ENCODE data around the gene KDM2B. TPM values are rescaled to one million over a fixed set of nuclear protein-coding genes. Genes with fewer than 3 reads are reported as not detected.

The KDM2B gene
- total RNA-seq, 2 experiments from 2014 or later: 76.1 to 76.6 TPM

- CTCF ChIA-PET: interaction anchor here (1.3 to 1.8 kb wide), 4 partner anchors 17 to 133 kb away, joined by 3 to 6 read pairs (median 5); no protein-coding TSS in a partner anchor
- Mint-ChIP-seq H3K36me3 (ENCODE audit: low read depth) (peaks cover 35% of the 10 kb centered on the region), H3K27me3 (ENCODE audit: low read depth) (no peaks in the 10 kb centered on the region), H3K4me3 (peak overlapping the region; percentile 36), H3K4me1 (ENCODE audit: low read depth) (peaks cover 64% of the 10 kb centered on the region), H3K27ac (peak overlapping the region; percentile 61), H3K9me3 (ENCODE audit: insufficient read depth) (no peaks in the 10 kb centered on the region)
- ATAC-seq (no peak), DNase-seq (no peak)
- POLR2A ChIA-PET: interaction anchor here (1.5 to 2.1 kb wide), 3 partner anchors 56 to 133 kb away, joined by 3 to 12 read pairs (median 4); partner anchors contain the start of genes MORN3 and ORAI1
These were observed 45.4 kb downstream of the KDM2B start for GRCh38 chr12:121535150-121536053.

GRCh38 chr12:121534495-121535148 is 46.2 kb downstream of the KDM2B start:
- POLR2A ChIA-PET: interaction anchor here (1.5 kb wide), 1 partner anchor 57 kb away, joined by 3 read pairs; no protein-coding TSS in a partner anchor
- ATAC-seq: peak; percentile 9
- CTCF ChIA-PET: interaction anchor here (0.7 to 1.4 kb wide), 3 partner anchors 18 to 103 kb away, joined by 3 to 5 read pairs (median 3); no protein-coding TSS in a partner anchor

GRCh38 chr12:121533394-121534090 is 47.3 kb downstream of the KDM2B start:
- Mint-ChIP-seq H3K9me3 (ENCODE audit: insufficient read depth) (no peaks in the 10 kb centered on the region), H3K36me3 (ENCODE audit: low read depth) (peaks cover 39% of the 10 kb centered on the region), H3K27me3 (ENCODE audit: low read depth) (no peaks in the 10 kb centered on the region), H3K4me3 (no peak overlapping the region), H3K4me1 (ENCODE audit: low read depth) (peaks cover 73% of the 10 kb centered on the region), H3K27ac (no peak overlapping the region)
- ChIA-PET CTCF (no interaction called here), POLR2A (interaction anchor here (0.9 to 1.5 kb wide), 2 partner anchors 58 to 135 kb away, joined by 3 to 4 read pairs; no protein-coding TSS in a partner anchor)
- no peak for ATAC-seq
- no peak for DNase-seq

More at GRCh38 chr12:121534495-121535148, 46.2 kb downstream of the KDM2B start:
- DNase-seq: peak; percentile 51
- H3K4me3 Mint-ChIP-seq: peak overlapping the region; percentile 36
- no peaks in the 10 kb centered on the region for H3K27me3 Mint-ChIP-seq (ENCODE audit: low read depth)
- H3K4me1 Mint-ChIP-seq (ENCODE audit: low read depth): peaks cover 69% of the 10 kb centered on the region
- H3K27ac Mint-ChIP-seq: peak overlapping the region; percentile 60
- H3K36me3 Mint-ChIP-seq (ENCODE audit: low read depth): peaks cover 32% of the 10 kb centered on the region
- no peaks in the 10 kb centered on the region for H3K9me3 Mint-ChIP-seq (ENCODE audit: insufficient read depth)

DNA sequence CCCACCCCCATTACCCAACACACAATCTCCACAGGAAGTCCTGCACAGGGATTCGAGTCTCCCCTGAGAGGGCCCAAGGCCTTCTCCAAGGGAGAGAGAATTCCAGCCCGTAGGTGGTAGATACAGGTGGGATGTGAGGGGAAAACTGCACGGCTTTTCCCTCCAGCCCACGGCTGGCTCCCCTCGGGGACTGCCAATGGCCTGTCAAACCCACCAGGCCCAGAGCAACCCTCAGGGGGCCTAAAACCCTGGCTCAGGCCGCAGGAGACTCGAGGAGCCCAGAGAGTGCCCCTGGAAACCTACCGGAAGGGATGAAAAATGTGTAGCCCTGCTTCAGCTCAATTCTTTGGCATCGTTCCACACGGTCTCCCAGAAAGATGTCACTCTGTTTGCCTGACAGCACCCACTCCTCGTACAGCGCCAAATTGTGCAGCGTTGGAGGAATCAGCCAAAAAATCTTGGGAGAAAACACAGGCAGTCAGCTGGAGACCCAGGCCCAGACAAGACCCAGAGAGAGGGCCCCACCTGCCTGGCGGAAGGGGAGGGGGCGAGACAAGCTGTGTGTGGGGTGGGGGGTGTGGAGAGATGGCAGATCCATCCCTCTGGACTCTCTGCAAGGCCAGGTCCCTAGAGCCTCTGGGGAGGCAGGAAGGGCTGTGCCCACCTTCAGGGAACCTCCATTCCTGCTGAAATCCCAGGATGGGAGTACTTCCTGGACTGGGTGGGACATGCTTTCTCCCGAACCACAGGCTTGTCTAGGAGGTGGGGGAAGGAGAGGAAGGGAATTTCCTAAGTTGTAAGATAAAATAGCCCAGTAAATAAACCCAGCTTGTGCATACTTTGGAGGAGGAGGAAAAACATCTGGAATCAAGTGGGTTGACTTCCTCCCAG is 48.1 kb downstream of the KDM2B start:
- ChIA-PET POLR2A (no interaction called here), CTCF (no interaction called here)
- Mint-ChIP-seq H3K4me3 (no peak overlapping the region), H3K4me1 (ENCODE audit: low read depth) (peaks cover 68% of the 10 kb centered on the region), H3K9me3 (ENCODE audit: insufficient read depth) (no peaks in the 10 kb centered on the region), H3K27ac (peak overlapping the region; percentile 26), H3K36me3 (ENCODE audit: low read depth) (peaks cover 39% of the 10 kb centered on the region), H3K27me3 (ENCODE audit: low read depth) (no peaks in the 10 kb centered on the region)
- ATAC-seq: no peak
- DNase-seq: no peak

GRCh38 chr12:121531356-121531750 is 49.5 kb downstream of the KDM2B start:
- Mint-ChIP-seq H3K4me3 (no peak overlapping the region), H3K4me1 (ENCODE audit: low read depth) (peaks cover 60% of the 10 kb centered on the region), H3K36me3 (ENCODE audit: low read depth) (peaks cover 39% of the 10 kb centered on the region), H3K27ac (peak overlapping the region; percentile 85), H3K9me3 (ENCODE audit: insufficient read depth) (no peaks in the 10 kb centered on the region), H3K27me3 (ENCODE audit: low read depth) (no peaks in the 10 kb centered on the region)
- POLR2A ChIA-PET: interaction anchor here (2.2 kb wide), 1 partner anchor 49 kb away, joined by 6 read pairs; the partner anchor contains the start of gene KDM2B
- DNase-seq (no peak), ATAC-seq (no peak)
- CTCF ChIA-PET: interaction anchor here (0.9 to 1.6 kb wide), 3 partner anchors 31 to 96 kb away, joined by 3 to 10 read pairs (median 4); no protein-coding TSS in a partner anchor

DNA sequence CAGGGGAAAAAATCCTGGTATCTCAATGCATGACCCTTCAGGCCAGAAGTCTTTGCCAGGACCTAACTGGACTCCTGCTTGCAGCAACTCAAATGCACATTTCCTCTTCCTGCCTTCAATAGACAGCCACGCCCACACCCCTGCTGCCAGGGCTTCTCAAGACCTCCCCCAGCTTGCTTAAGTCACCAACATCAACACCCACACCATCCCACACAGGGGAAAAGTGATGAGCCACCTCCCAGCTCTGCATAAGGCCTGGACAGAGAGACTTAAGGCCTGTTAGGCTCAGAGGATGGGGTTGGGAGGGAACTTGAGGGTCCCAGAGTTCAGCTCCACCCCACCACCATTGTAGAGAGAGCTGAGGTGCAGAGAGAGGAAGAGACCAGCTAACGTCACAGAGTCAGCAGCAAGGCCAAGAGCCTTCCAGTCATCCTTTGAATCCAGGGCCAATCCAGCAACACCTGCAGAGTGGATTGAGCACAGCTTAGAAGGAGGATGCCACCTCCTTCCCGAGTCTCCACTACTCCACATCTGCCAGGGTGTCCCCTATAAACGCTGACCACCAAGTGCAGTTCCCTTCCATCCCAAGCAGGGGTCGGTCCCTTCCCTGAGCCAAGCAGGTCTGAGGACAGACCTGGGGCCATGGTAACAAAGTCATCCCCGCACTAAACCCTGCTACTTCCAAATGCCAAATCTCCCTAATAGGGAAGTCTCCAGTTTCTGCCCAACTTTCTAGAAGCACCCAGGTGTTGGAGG is 50.0 kb downstream of the KDM2B start:
- peak overlapping the region; percentile 85 for H3K27ac Mint-ChIP-seq
- no peaks in the 10 kb centered on the region for H3K9me3 Mint-ChIP-seq (ENCODE audit: insufficient read depth)
- peak; percentile 86 for ATAC-seq
- CTCF ChIA-PET: interaction anchor here (0.9 to 1.6 kb wide), 4 partner anchors 30 to 96 kb away, joined by 3 to 10 read pairs (median 4); no protein-coding TSS in a partner anchor
- peaks cover 55% of the 10 kb centered on the region for H3K4me1 Mint-ChIP-seq (ENCODE audit: low read depth)
- peak; percentile 88 for DNase-seq
- POLR2A ChIA-PET: interaction anchor here (1.1 to 2.2 kb wide), 2 partner anchors 49 to 97 kb away, joined by 3 to 6 read pairs; partner anchors contain the start of gene KDM2B
- H3K4me3 Mint-ChIP-seq: peak overlapping the region; percentile 42
- H3K27me3 Mint-ChIP-seq (ENCODE audit: low read depth): no peaks in the 10 kb centered on the region
- H3K36me3 Mint-ChIP-seq (ENCODE audit: low read depth): peaks cover 39% of the 10 kb centered on the region

- CTCF ChIA-PET: interaction anchor here (1.5 kb wide), 1 partner anchor 35 kb away, joined by 4 read pairs; no protein-coding TSS in a partner anchor
These were observed 51.6 kb downstream of the KDM2B start for GRCh38 chr12:121529184-121529583.

DNA sequence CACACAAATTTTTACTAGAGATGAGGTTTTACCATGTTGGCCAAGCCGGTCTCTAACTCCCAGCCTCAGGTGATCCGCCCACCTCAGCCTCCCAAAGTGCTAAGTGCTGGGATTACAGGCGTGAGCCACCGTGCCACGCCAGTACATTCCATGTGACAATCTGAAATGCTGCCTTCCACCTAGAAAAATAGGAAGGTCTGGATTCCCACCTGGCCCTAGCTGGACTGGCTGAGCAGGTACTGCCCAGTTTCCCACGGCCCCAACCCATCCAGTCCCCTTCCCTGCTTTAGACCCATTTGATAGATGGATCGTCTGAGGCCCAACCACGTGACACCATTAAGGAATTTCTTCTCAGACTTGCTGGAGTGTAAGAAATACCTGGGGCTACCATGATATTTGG is 55.4 kb downstream of the KDM2B start:
- ATAC-seq (no peak), DNase-seq (no peak)
- POLR2A ChIA-PET: no interaction called here
- no peak overlapping the region for H3K4me3 Mint-ChIP-seq
- peaks cover 8% of the 10 kb centered on the region for H3K36me3 Mint-ChIP-seq (ENCODE audit: low read depth)
- peaks cover 15% of the 10 kb centered on the region for H3K4me1 Mint-ChIP-seq (ENCODE audit: low read depth)
- no peaks in the 10 kb centered on the region for H3K27me3 Mint-ChIP-seq (ENCODE audit: low read depth)
- CTCF ChIA-PET: no interaction called here
- H3K27ac Mint-ChIP-seq: no peak overlapping the region
- no peaks in the 10 kb centered on the region for H3K9me3 Mint-ChIP-seq (ENCODE audit: insufficient read depth)

More at GRCh38 chr12:121529184-121529583, 51.6 kb downstream of the KDM2B start:
- no peaks in the 10 kb centered on the region for H3K9me3 Mint-ChIP-seq (ENCODE audit: insufficient read depth)
- ATAC-seq (no peak), DNase-seq (no peak)
- POLR2A ChIA-PET: no interaction called here
- no peak overlapping the region for H3K27ac Mint-ChIP-seq
- H3K4me1 Mint-ChIP-seq (ENCODE audit: low read depth): peaks cover 39% of the 10 kb centered on the region
- H3K27me3 Mint-ChIP-seq (ENCODE audit: low read depth): no peaks in the 10 kb centered on the region
- H3K4me3 Mint-ChIP-seq: no peak overlapping the region
- peaks cover 37% of the 10 kb centered on the region for H3K36me3 Mint-ChIP-seq (ENCODE audit: low read depth)

DNA sequence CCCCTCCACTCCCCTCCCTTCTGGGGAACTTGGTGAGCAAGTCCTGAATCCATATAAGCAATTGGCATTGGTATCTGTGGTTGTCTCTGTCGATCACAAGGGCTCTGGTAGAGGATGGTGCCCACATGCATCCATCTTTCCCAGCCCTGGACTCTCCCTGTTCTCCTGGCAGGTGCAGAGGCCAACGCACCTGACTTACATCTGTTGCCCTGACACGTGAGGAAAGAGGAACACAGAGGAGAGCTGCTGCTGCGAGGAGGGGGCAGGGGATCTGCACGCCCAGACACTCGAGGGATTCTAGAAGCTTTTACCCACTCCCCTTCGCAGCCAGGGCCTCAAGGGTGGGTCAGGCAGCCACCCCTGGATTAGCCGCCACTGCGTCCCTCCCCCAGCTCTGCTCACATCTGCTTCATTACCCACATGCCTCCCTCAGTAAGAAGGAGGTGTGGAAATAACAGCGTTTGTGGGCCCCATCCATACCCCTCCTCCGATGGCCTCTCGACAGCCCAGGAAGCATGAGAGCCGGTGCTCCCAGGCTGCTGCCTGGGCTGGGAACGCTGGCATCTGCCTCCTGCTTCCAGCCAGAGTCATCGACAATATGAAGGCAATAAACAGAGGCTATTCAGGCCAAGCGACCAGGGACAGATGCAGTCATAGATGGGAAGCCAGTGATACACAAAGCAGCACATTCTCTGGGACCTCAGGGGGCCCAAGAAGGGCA is 56.5 kb downstream of the KDM2B start:
- DNase-seq (no peak), ATAC-seq (no peak)
- Mint-ChIP-seq H3K36me3 (ENCODE audit: low read depth) (peaks cover 9% of the 10 kb centered on the region), H3K27ac (no peak overlapping the region), H3K4me3 (no peak overlapping the region), H3K27me3 (ENCODE audit: low read depth) (no peaks in the 10 kb centered on the region), H3K4me1 (ENCODE audit: low read depth) (peaks cover 8% of the 10 kb centered on the region), H3K9me3 (ENCODE audit: insufficient read depth) (no peaks in the 10 kb centered on the region)
- CTCF ChIA-PET: no interaction called here
- POLR2A ChIA-PET: no interaction called here

- ATAC-seq (no peak), DNase-seq (no peak)
- Mint-ChIP-seq H3K27ac (no peak overlapping the region), H3K4me1 (ENCODE audit: low read depth) (peaks cover 4% of the 10 kb centered on the region), H3K27me3 (ENCODE audit: low read depth) (no peaks in the 10 kb centered on the region), H3K9me3 (ENCODE audit: insufficient read depth) (no peaks in the 10 kb centered on the region), H3K4me3 (no peak overlapping the region), H3K36me3 (ENCODE audit: low read depth) (peaks cover 11% of the 10 kb centered on the region)
- CTCF ChIA-PET: no interaction called here
- POLR2A ChIA-PET: no interaction called here
These were observed 57.1 kb downstream of the KDM2B start for GRCh38 chr12:121523741-121524140.

All from activated CD8-positive, alpha-beta T cell treated with anti-CD3 and anti-CD28 coated beads, Interleukin-2, amount 10 ng/mL, durations not matched to agents 7 days and 5 days (primary cell).